Measurements from ENCODE around the gene SAMD11.

DNA sequence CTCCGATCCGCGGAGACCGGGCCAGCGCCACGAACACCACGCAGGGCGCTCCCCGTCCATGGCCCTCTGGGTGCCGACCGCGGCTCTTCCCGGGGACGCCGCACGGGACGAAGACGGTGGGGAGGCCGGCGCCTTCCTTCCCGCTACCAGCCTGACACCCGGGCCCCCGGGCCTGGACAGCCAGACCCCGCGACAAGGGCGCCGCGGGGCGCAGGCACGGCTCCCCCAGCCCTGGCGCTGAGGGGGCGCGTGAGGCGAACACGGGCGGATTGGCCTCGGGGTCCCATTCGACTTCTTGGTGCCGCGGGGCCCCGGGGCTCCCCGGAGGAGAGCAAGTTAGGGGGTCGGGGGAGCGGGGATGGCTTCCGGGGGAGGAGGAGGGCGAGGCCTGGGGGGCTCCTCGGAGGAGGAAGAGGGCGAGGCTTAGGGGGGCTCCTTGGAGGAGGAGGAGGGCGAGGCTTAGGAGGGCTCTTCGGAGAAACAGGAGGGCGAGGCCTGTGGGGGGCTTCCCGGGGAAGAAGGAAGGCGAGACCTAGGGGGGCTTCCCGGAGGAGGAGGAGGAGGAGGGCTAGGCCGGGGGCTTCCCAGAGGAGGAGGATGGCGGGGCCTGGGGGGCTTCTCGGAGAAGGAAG, 36.1 kb downstream of the SAMD11 start:
- TF ChIP-seq POLR2AphosphoS5 (IDR thresholded peaks at IDR 0.05) (no peak), POLR2A (IDR thresholded peaks at IDR 0.05; ENCODE audit: low read depth) (no peak)
- TF ChIP-seq, protein P1, sequence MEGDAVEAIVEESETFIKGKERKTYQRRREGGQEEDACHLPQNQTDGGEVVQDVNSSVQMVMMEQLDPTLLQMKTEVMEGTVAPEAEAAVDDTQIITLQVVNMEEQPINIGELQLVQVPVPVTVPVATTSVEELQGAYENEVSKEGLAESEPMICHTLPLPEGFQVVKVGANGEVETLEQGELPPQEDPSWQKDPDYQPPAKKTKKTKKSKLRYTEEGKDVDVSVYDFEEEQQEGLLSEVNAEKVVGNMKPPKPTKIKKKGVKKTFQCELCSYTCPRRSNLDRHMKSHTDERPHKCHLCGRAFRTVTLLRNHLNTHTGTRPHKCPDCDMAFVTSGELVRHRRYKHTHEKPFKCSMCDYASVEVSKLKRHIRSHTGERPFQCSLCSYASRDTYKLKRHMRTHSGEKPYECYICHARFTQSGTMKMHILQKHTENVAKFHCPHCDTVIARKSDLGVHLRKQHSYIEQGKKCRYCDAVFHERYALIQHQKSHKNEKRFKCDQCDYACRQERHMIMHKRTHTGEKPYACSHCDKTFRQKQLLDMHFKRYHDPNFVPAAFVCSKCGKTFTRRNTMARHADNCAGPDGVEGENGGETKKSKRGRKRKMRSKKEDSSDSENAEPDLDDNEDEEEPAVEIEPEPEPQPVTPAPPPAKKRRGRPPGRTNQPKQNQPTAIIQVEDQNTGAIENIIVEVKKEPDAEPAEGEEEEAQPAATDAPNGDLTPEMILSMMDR (IDR thresholded peaks at IDR 0.05), result no peak
